Measurements from ENCODE around the gene ATP1B3. TPM values are rescaled to one million over a fixed set of nuclear protein-coding genes. Genes with fewer than 3 reads are reported as not detected.
A peak's percentile ranks its signal among the peaks of the same experiment; 100 is the strongest.

Gene ATP1B3
- total RNA-seq, 1 experiment from 2014 or later = 155 TPM

DNA sequence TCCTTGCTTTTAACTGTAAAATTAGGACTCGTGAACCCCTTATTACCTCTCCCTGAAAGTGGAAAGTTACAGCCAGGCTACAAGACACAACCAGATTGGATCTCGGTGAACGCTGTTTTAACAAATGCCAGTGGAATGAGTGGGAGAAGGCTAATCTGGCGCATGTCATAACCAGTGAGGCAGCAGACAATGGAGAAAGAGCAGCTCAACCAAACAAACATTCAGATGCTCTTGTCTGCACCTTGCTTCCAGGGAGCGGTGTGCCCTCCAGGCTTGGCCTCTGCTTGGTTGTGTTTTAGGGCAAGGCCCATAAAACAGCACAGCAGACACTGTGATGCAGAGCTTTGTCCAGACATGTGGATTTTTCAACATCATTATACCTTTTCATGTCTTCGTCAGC is 45.9 kb upstream of the ATP1B3 start:
- no peaks in the 10 kb centered on the region for H3K36me3 ChIP-seq (ENCODE audit: control insufficient read depth, insufficient read depth, low read length)
- H3K9me3 ChIP-seq = no peaks in the 10 kb centered on the region
- TF ChIP-seq, protein P1, sequence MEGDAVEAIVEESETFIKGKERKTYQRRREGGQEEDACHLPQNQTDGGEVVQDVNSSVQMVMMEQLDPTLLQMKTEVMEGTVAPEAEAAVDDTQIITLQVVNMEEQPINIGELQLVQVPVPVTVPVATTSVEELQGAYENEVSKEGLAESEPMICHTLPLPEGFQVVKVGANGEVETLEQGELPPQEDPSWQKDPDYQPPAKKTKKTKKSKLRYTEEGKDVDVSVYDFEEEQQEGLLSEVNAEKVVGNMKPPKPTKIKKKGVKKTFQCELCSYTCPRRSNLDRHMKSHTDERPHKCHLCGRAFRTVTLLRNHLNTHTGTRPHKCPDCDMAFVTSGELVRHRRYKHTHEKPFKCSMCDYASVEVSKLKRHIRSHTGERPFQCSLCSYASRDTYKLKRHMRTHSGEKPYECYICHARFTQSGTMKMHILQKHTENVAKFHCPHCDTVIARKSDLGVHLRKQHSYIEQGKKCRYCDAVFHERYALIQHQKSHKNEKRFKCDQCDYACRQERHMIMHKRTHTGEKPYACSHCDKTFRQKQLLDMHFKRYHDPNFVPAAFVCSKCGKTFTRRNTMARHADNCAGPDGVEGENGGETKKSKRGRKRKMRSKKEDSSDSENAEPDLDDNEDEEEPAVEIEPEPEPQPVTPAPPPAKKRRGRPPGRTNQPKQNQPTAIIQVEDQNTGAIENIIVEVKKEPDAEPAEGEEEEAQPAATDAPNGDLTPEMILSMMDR (IDR thresholded peaks at IDR 0.05; ENCODE audit: insufficient read depth in 1 of 2, low read depth in 1 of 2, low read length in 1 of 2, severe bottlenecking in 1 of 2, unreplicated experiment in 1 of 2) = no peak
- CTCF ChIA-PET = no interaction called here
- H3K4me1 ChIP-seq = peaks cover 10% of the 10 kb centered on the region
- POLR2A ChIA-PET = no interaction called here
- no peak overlapping the region for H3K4me3 ChIP-seq (ENCODE audit: low read depth, low read length)
- DNase-seq = peak in 1 of 2 experiments; percentile 8
- Mint-ChIP-seq H3K36me3 (ENCODE audit: insufficient read depth, unreplicated experiment) (no peaks in the 10 kb centered on the region), H3K4me1 (ENCODE audit: low read depth, unreplicated experiment) (peaks cover 7% of the 10 kb centered on the region), H3K9me3 (ENCODE audit: unreplicated experiment) (peaks cover 10% of the 10 kb centered on the region), H3K4me3 (ENCODE audit: unreplicated experiment) (no peak overlapping the region), H3K27me3 (ENCODE audit: insufficient read depth, unreplicated experiment) (peaks cover 2% of the 10 kb centered on the region), H3K27ac (ENCODE audit: unreplicated experiment) (no peak overlapping the region)
- intact Hi-C loops (cut with micrococcal nuclease; ENCODE audit: unreplicated experiment) = no loop called here
- no peaks in the 10 kb centered on the region for H3K27me3 ChIP-seq (replicated peaks; ENCODE audit: control insufficient read depth, insufficient read depth, low read length)
- no TSS peak for BruUV-seq (replicated peaks)

DNA sequence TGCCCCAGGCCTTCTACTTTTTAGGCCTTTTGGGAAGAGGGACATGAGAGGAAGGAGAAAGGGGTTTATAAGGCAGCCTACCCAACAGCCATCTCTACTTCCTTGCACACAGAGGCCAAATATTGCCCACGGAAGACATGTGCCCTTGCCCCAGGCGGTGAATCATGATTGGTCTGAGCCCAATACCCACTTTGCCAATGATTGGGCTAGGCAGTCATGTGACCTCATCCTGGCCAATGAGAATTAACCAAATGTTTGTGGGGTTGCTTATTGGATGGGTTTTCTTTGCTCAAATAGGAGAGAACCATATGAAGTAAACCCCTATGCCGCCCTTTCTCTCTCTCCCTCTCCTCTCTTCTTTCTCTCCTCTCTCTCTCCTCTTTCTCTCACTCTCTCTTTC is 42.2 kb upstream of the ATP1B3 start:
- H3K4me1 ChIP-seq = 0 out of 2 replicates have a peak, but pooled peaks cover under 1% of the 10 kb centered on the region
- POLR2A ChIA-PET = no interaction called here
- no peaks in the 10 kb centered on the region for H3K36me3 ChIP-seq (ENCODE audit: control insufficient read depth, insufficient read depth, low read length)
- Mint-ChIP-seq H3K9me3 (ENCODE audit: unreplicated experiment) (peaks cover 10% of the 10 kb centered on the region), H3K27me3 (ENCODE audit: insufficient read depth, unreplicated experiment) (peaks cover 2% of the 10 kb centered on the region), H3K36me3 (ENCODE audit: insufficient read depth, unreplicated experiment) (no peaks in the 10 kb centered on the region), H3K4me1 (ENCODE audit: low read depth, unreplicated experiment) (peaks cover 7% of the 10 kb centered on the region), H3K4me3 (ENCODE audit: unreplicated experiment) (no peak overlapping the region), H3K27ac (ENCODE audit: unreplicated experiment) (no peak overlapping the region)
- CTCF ChIA-PET = no interaction called here
- DNase-seq = no peak
- BruUV-seq (replicated peaks) = no TSS peak
- intact Hi-C loops (cut with micrococcal nuclease; ENCODE audit: unreplicated experiment) = no loop called here
- no peaks in the 10 kb centered on the region for H3K9me3 ChIP-seq
- H3K27me3 ChIP-seq (replicated peaks; ENCODE audit: control insufficient read depth, insufficient read depth, low read length) = no peaks in the 10 kb centered on the region
- TF ChIP-seq, protein P1 (IDR thresholded peaks at IDR 0.05; ENCODE audit: insufficient read depth in 1 of 2, low read depth in 1 of 2, low read length in 1 of 2, severe bottlenecking in 1 of 2, unreplicated experiment in 1 of 2) = no peak
- H3K4me3 ChIP-seq (ENCODE audit: low read depth, low read length) = no peak overlapping the region

DNA sequence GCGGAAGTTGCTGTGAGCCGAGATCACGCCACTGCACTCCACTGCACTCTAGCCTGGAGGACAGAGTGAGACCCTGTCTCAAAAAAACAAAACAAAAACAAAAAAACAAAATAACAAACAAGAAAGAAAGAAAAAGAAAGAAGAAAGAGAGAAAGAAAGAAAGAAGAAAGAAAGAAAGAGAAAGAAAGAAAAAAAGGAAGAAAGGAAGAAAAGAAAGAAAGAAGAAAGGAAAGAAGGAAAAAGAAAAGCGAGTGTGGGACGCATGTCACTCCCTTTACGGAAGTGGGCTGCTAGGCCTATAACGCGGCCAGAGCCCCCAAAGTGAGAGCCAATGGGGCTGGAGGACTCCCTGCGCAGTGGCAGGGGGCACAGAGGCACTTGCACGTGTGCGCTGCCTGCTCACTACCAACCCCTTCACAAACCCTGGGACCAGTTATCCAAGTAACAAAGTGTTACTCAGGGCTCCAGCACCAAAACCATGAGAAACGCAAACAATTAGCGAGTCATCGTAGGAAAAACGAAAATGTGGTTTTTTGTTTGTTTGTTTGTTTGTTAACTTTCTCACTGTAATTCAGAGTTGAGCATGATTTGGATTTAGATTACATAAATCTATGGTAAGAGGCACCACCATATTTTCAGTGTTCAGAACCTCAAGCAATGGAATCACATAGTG is 40.8 kb upstream of the ATP1B3 start:
- BruUV-seq (replicated peaks) = no TSS peak
- POLR2A ChIA-PET = no interaction called here
- H3K4me3 ChIP-seq (ENCODE audit: low read depth, low read length) = no peak overlapping the region
- CTCF ChIA-PET = no interaction called here
- Mint-ChIP-seq H3K9me3 (ENCODE audit: unreplicated experiment) (peaks cover 10% of the 10 kb centered on the region), H3K4me3 (ENCODE audit: unreplicated experiment) (no peak overlapping the region), H3K4me1 (ENCODE audit: low read depth, unreplicated experiment) (peaks cover 7% of the 10 kb centered on the region), H3K36me3 (ENCODE audit: insufficient read depth, unreplicated experiment) (no peaks in the 10 kb centered on the region), H3K27ac (ENCODE audit: unreplicated experiment) (no peak overlapping the region), H3K27me3 (ENCODE audit: insufficient read depth, unreplicated experiment) (peaks cover 2% of the 10 kb centered on the region)
- no peaks in the 10 kb centered on the region for H3K36me3 ChIP-seq (ENCODE audit: control insufficient read depth, insufficient read depth, low read length)
- H3K27me3 ChIP-seq (replicated peaks; ENCODE audit: control insufficient read depth, insufficient read depth, low read length) = no peaks in the 10 kb centered on the region
- intact Hi-C loops (cut with micrococcal nuclease; ENCODE audit: unreplicated experiment) = no loop called here
- TF ChIP-seq, protein P1 (IDR thresholded peaks at IDR 0.05; ENCODE audit: insufficient read depth in 1 of 2, low read depth in 1 of 2, low read length in 1 of 2, severe bottlenecking in 1 of 2, unreplicated experiment in 1 of 2) = no peak
- DNase-seq = no peak
- no peaks in the 10 kb centered on the region for H3K9me3 ChIP-seq
- H3K4me1 ChIP-seq = no peaks in the 10 kb centered on the region

All from Caco-2 (cell line).